MM.1S (cell line): Measurements from ENCODE around the gene GPR108.

Source experiments
- DNase-seq: peaks from one replicate; pipeline ENCODE4 v3.0.0-alpha.2; 2015
- H2AFZ ChIP-seq: fragments of 300-600 bp; sonication (generic); 2 replicates; pipeline ENCODE4 v1.6.0; 2016; ENCODE audit warnings: antibody characterized with exemption, low read length
- H3F3A ChIP-seq: fragments of 300-600 bp; sonication (generic); 2 replicates; pipeline ENCODE4 v1.6.1; 2016; ENCODE audit warnings: mild to moderate bottlenecking, antibody characterized with exemption, low read length, moderate library complexity, mixed read lengths; ENCODE audit not compliant: insufficient read depth
- H3K27ac ChIP-seq: fragments of 300-600 bp; sonication (generic); 2 replicates; pipeline ENCODE4 v1.5.1; 2016; ENCODE audit warnings: mild to moderate bottlenecking, low read length
- H3K27me3 ChIP-seq: fragments of 300-600 bp; sonication (generic); replicated peaks from 2 replicates; pipeline ENCODE4 v1.6.0; 2016; ENCODE audit warnings: low read length; ENCODE audit not compliant: insufficient read depth
- H3K36me3 ChIP-seq: fragments of 300-600 bp; sonication (generic); replicated peaks from 2 replicates; pipeline ENCODE4 v1.6.1; 2016; ENCODE audit warnings: mild to moderate bottlenecking, low read length, mixed read lengths; ENCODE audit not compliant: insufficient read depth
- H3K4me1 ChIP-seq: fragments of 300-600 bp; sonication (generic); 2 replicates; pipeline ENCODE4 v1.6.1; 2016; ENCODE audit warnings: low read length, mixed read lengths
- H3K4me2 ChIP-seq: fragments of 300-600 bp; sonication (generic); 2 replicates; pipeline ENCODE4 v1.6.0; 2016; ENCODE audit warnings: low read depth, low read length
- H3K4me3 ChIP-seq: fragments of 300-600 bp; sonication (generic); 2 replicates; pipeline ENCODE4 v1.5.1; 2016; ENCODE audit warnings: low read length, mixed read lengths
- H3K79me2 ChIP-seq: fragments of 300-600 bp; sonication (generic); 2 replicates; pipeline ENCODE4 v1.6.1; 2016; ENCODE audit warnings: mixed run types, low read length, mixed read lengths
- H3K9ac ChIP-seq: fragments of 300-600 bp; sonication (generic); 2 replicates; pipeline ENCODE4 v1.6.1; 2016; ENCODE audit warnings: low read length, mixed read lengths
- H3K9me2 ChIP-seq: fragments of 300-600 bp; sonication (generic); replicated peaks from 2 replicates; pipeline ENCODE4 v1.6.1; 2016; ENCODE audit warnings: mild to moderate bottlenecking, low read length, mixed read lengths; ENCODE audit not compliant: insufficient read depth
- H3K9me3 ChIP-seq: fragments of 300-600 bp; sonication (generic); replicated peaks from 2 replicates; pipeline ENCODE4 v1.6.1; 2016; ENCODE audit warnings: mild to moderate bottlenecking, low read length, mixed read lengths; ENCODE audit not compliant: insufficient read depth
- H4K20me1 ChIP-seq: fragments of 300-600 bp; sonication (generic); 2 replicates; pipeline ENCODE4 v1.6.1; 2016; ENCODE audit warnings: mild to moderate bottlenecking, low read length, moderate library complexity, mixed read lengths; ENCODE audit not compliant: insufficient read depth
- CTCF ChIP-seq: fragments of 300-600 bp; sonication (generic); IDR thresholded peaks from 2 replicates; pipeline ENCODE4 v1.5.1; 2016; ENCODE audit warnings: antibody characterized with exemption, low read length, mixed read lengths
- EZH2 ChIP-seq: fragments of 300-600 bp; sonication (generic); optimal IDR thresholded peaks from 2 replicates; pipeline ENCODE3; 2017; ENCODE audit warnings: low read depth, mild to moderate bottlenecking, antibody characterized with exemption, low read length, mixed read lengths
- EZH2phosphoT487 ChIP-seq: fragments of 300-600 bp; sonication (generic); IDR thresholded peaks from 2 replicates; pipeline ENCODE4 v1.6.1; 2018; ENCODE audit warnings: antibody characterized with exemption, low read length

The GPR108 gene

GRCh38 chr19:6736169-6736916 is 1.0 kb downstream of the GPR108 start:
- H3K9me3 ChIP-seq: no peaks in the 10 kb centered on the region
- peak overlapping the region; percentile 83 for H3K9ac ChIP-seq
- H3K27me3 ChIP-seq: no peaks in the 10 kb centered on the region
- H3K79me2 ChIP-seq: peaks cover 28% of the 10 kb centered on the region
- H3K4me1 ChIP-seq: peaks cover 23% of the 10 kb centered on the region
- peak overlapping the region; percentile 58; the same call in 1 of the 2 replicates for H3K27ac ChIP-seq
- peak overlapping the region; percentile 79 for H3K4me3 ChIP-seq
- H3F3A ChIP-seq: peaks cover 33% of the 10 kb centered on the region
- H2AFZ ChIP-seq: peak overlapping the region; percentile 67
- no peaks in the 10 kb centered on the region for H3K36me3 ChIP-seq
- peak overlapping the region; percentile 81 for H3K4me2 ChIP-seq
- DNase-seq: peak; percentile 91
- TF ChIP-seq EZH2 (no peak), EZH2phosphoT487 (no peak), CTCF (peak; percentile 86)
- H3K9me2 ChIP-seq: no peaks in the 10 kb centered on the region
- no peaks in the 10 kb centered on the region for H4K20me1 ChIP-seq

- H3K9ac ChIP-seq: no peak overlapping the region
- no peak for DNase-seq
- H3K27me3 ChIP-seq: no peaks in the 10 kb centered on the region
- H3K9me2 ChIP-seq: no peaks in the 10 kb centered on the region
- no peaks in the 10 kb centered on the region for H3K9me3 ChIP-seq
- peaks cover 18% of the 10 kb centered on the region for H3K79me2 ChIP-seq
- no peak for TF ChIP-seq EZH2phosphoT487
- no peak for TF ChIP-seq CTCF
- TF ChIP-seq EZH2: no peak
- no peaks in the 10 kb centered on the region for H3K36me3 ChIP-seq
- no peak overlapping the region for H3K4me3 ChIP-seq
- no peak overlapping the region for H2AFZ ChIP-seq
- peak overlapping the region; percentile 81; the same call in 1 of the 2 replicates for H3K4me2 ChIP-seq
- peaks cover 28% of the 10 kb centered on the region for H3F3A ChIP-seq
- no peak overlapping the region for H3K27ac ChIP-seq
- peaks cover 19% of the 10 kb centered on the region for H3K4me1 ChIP-seq
- no peaks in the 10 kb centered on the region for H4K20me1 ChIP-seq
Observed at GRCh38 chr19:6735181-6735911, 2.0 kb downstream of the GPR108 start.

GRCh38 chr19:6734096-6734696 is 3.2 kb downstream of the GPR108 start:
- no peak for TF ChIP-seq CTCF
- TF ChIP-seq EZH2: no peak
- no peak for TF ChIP-seq EZH2phosphoT487
- peaks cover 11% of the 10 kb centered on the region for H3K79me2 ChIP-seq
- no peaks in the 10 kb centered on the region for H3K9me3 ChIP-seq
- H3K27ac ChIP-seq: no peak overlapping the region
- DNase-seq: no peak
- H3K9ac ChIP-seq: no peak overlapping the region
- no peak overlapping the region for H3K4me2 ChIP-seq
- no peaks in the 10 kb centered on the region for H3K27me3 ChIP-seq
- no peaks in the 10 kb centered on the region for H4K20me1 ChIP-seq
- no peaks in the 10 kb centered on the region for H3K36me3 ChIP-seq
- H3F3A ChIP-seq: peaks cover 27% of the 10 kb centered on the region
- H3K4me1 ChIP-seq: peaks cover 18% of the 10 kb centered on the region
- H2AFZ ChIP-seq: no peak overlapping the region
- no peak overlapping the region for H3K4me3 ChIP-seq
- no peaks in the 10 kb centered on the region for H3K9me2 ChIP-seq
